ENCODE measurements around the gene TRAP1.

DNA sequence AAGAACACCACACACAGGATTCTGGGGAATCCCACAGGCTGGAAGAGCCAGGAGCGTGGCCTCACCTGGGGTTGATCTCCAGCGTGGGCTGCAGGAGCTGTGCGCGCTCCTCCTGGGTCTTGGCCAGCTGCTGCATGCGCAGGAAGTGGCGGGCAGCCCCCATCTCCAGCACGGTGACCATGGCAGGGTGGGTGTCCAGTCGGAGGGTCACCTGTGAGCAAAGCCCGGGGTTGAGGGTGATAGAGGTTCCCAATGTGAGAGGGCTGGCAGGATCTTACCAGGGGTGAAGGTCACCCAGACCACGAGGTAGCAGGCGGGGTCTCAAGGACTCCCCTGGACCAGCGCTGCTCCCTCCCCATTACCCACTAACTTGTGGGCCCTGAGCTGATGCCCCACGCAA lies 55.4 kb downstream of the TRAP1 start:
- TF ChIP-seq TAF1 (IDR thresholded peaks at IDR 0.05; ENCODE audit: low read depth) (no peak), POLR2AphosphoS5 (IDR thresholded peaks at IDR 0.05) (no peak), EZH2 (IDR thresholded peaks at IDR 0.05; ENCODE audit: borderline replicate concordance, insufficient read depth, low read length, poor library complexity, severe bottlenecking) (no peak), MXI1 (conservative IDR thresholded peaks at IDR 0.05; ENCODE audit: poor library complexity, severe bottlenecking) (no peak), RAD21 (conservative IDR thresholded peaks at IDR 0.05) (no peak), EP300 (conservative IDR thresholded peaks at IDR 0.05; ENCODE audit: poor library complexity, severe bottlenecking) (no peak)
- TF ChIP-seq, protein P1, sequence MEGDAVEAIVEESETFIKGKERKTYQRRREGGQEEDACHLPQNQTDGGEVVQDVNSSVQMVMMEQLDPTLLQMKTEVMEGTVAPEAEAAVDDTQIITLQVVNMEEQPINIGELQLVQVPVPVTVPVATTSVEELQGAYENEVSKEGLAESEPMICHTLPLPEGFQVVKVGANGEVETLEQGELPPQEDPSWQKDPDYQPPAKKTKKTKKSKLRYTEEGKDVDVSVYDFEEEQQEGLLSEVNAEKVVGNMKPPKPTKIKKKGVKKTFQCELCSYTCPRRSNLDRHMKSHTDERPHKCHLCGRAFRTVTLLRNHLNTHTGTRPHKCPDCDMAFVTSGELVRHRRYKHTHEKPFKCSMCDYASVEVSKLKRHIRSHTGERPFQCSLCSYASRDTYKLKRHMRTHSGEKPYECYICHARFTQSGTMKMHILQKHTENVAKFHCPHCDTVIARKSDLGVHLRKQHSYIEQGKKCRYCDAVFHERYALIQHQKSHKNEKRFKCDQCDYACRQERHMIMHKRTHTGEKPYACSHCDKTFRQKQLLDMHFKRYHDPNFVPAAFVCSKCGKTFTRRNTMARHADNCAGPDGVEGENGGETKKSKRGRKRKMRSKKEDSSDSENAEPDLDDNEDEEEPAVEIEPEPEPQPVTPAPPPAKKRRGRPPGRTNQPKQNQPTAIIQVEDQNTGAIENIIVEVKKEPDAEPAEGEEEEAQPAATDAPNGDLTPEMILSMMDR (IDR thresholded peaks at IDR 0.05; ENCODE audit: poor library complexity, severe bottlenecking), result no peak
- TF ChIP-seq, protein P2, sequence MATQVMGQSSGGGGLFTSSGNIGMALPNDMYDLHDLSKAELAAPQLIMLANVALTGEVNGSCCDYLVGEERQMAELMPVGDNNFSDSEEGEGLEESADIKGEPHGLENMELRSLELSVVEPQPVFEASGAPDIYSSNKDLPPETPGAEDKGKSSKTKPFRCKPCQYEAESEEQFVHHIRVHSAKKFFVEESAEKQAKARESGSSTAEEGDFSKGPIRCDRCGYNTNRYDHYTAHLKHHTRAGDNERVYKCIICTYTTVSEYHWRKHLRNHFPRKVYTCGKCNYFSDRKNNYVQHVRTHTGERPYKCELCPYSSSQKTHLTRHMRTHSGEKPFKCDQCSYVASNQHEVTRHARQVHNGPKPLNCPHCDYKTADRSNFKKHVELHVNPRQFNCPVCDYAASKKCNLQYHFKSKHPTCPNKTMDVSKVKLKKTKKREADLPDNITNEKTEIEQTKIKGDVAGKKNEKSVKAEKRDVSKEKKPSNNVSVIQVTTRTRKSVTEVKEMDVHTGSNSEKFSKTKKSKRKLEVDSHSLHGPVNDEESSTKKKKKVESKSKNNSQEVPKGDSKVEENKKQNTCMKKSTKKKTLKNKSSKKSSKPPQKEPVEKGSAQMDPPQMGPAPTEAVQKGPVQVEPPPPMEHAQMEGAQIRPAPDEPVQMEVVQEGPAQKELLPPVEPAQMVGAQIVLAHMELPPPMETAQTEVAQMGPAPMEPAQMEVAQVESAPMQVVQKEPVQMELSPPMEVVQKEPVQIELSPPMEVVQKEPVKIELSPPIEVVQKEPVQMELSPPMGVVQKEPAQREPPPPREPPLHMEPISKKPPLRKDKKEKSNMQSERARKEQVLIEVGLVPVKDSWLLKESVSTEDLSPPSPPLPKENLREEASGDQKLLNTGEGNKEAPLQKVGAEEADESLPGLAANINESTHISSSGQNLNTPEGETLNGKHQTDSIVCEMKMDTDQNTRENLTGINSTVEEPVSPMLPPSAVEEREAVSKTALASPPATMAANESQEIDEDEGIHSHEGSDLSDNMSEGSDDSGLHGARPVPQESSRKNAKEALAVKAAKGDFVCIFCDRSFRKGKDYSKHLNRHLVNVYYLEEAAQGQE (IDR thresholded peaks at IDR 0.05; ENCODE audit: borderline replicate concordance), result no peak
